ENCODE data around the gene SLC35G2.

SLC35G2 gene

GRCh38 chr3:136836511-136837156 is 17.7 kb downstream of the SLC35G2 start:
- H3K4me3 ChIP-seq (ENCODE audit: insufficient read depth, low read length, poor library complexity, severe bottlenecking): no peak overlapping the region
- no peak overlapping the region for H3K27ac ChIP-seq (ENCODE audit: low read depth, low read length)
- H3K36me3 ChIP-seq (ENCODE audit: low read length): no peaks in the 10 kb centered on the region
- H3F3A ChIP-seq (ENCODE audit: insufficient read depth): peaks cover 9% of the 10 kb centered on the region; the same call in 1 of the 2 replicates
- no peaks in the 10 kb centered on the region for H3K9me3 ChIP-seq (ENCODE audit: insufficient read depth, low read length)
- H3K9ac ChIP-seq (ENCODE audit: low read length): no peak overlapping the region
- no peak overlapping the region for H2AFZ ChIP-seq (ENCODE audit: low read depth, low read length, severe bottlenecking)
- H3K9me2 ChIP-seq (replicated peaks; ENCODE audit: insufficient read depth, low read length): no peaks in the 10 kb centered on the region
- H3K79me2 ChIP-seq (ENCODE audit: insufficient read depth, low read length): no peaks in the 10 kb centered on the region
- no peaks in the 10 kb centered on the region for H3K27me3 ChIP-seq (ENCODE audit: low read length)
- no peak overlapping the region for H3K4me2 ChIP-seq (ENCODE audit: low read depth, low read length, poor library complexity, severe bottlenecking)
- no peaks in the 10 kb centered on the region for H4K20me1 ChIP-seq (ENCODE audit: low read depth, low read length)
- no peak for TF ChIP-seq EZH2phosphoT487 (conservative IDR thresholded peaks at IDR 0.05; ENCODE audit: low read length)
- TF ChIP-seq, protein P1, sequence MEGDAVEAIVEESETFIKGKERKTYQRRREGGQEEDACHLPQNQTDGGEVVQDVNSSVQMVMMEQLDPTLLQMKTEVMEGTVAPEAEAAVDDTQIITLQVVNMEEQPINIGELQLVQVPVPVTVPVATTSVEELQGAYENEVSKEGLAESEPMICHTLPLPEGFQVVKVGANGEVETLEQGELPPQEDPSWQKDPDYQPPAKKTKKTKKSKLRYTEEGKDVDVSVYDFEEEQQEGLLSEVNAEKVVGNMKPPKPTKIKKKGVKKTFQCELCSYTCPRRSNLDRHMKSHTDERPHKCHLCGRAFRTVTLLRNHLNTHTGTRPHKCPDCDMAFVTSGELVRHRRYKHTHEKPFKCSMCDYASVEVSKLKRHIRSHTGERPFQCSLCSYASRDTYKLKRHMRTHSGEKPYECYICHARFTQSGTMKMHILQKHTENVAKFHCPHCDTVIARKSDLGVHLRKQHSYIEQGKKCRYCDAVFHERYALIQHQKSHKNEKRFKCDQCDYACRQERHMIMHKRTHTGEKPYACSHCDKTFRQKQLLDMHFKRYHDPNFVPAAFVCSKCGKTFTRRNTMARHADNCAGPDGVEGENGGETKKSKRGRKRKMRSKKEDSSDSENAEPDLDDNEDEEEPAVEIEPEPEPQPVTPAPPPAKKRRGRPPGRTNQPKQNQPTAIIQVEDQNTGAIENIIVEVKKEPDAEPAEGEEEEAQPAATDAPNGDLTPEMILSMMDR (IDR thresholded peaks at IDR 0.05; ENCODE audit: insufficient read depth, low read length, poor library complexity, severe bottlenecking): no peak

DNA sequence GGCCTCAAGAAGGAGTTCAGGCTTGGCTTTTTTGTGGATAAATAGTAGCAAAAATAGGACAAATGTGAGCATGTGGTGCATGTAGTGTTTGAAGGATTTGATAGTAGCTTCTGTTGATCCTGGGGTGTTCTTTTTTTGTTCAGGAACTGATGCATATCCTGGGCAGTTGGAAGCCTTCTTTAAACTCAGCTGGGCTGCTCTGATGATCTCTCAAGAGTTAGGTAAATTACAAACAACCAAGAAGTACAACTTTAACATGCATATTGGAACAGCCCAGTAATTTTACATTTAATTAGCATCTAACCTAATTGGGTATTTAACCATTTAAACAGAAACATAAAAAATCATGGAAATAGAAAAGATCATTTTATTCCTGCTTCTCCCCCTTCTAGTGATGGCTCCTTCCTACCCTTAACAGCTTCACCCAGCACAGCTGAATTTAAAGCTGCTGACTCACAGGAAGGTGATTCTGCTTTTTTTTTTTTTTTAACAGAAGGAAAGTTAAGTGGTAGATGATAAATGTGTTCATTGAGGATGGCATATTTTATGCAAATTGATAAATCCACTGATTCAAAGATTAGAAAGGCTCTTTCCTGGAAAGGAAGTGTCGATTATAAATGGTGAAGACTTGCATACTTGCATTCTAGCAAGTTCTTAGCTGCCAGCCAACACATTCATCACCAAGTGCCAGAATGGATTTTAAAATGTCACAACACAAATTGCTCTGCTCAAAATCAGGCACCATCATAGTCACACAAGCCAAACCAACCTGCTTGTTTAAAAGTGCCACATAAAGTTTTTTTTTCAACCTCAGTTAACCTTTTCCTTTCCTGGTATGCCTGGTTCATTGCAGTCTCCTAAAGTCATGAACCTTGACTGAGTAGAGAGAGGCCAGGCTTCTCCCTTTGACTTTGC is 20.0 kb downstream of the SLC35G2 start:
- Histone ChIP-seq H3K36me3 (ENCODE audit: low read length) (peaks cover 6% of the 10 kb centered on the region; the same call in 1 of the 2 replicates), H2AFZ (ENCODE audit: low read depth, low read length, severe bottlenecking) (no peak overlapping the region), H3K79me2 (ENCODE audit: insufficient read depth, low read length) (no peaks in the 10 kb centered on the region), H3K9ac (ENCODE audit: low read length) (no peak overlapping the region), H3F3A (ENCODE audit: insufficient read depth) (peaks cover 9% of the 10 kb centered on the region; the same call in 1 of the 2 replicates), H3K9me2 (replicated peaks; ENCODE audit: insufficient read depth, low read length) (no peaks in the 10 kb centered on the region), H3K4me2 (ENCODE audit: low read depth, low read length, poor library complexity, severe bottlenecking) (no peak overlapping the region), H3K27me3 (ENCODE audit: low read length) (no peaks in the 10 kb centered on the region), H3K4me3 (ENCODE audit: insufficient read depth, low read length, poor library complexity, severe bottlenecking) (no peak overlapping the region), H3K9me3 (ENCODE audit: insufficient read depth, low read length) (no peaks in the 10 kb centered on the region), H4K20me1 (ENCODE audit: low read depth, low read length) (no peaks in the 10 kb centered on the region), H3K27ac (ENCODE audit: low read depth, low read length) (no peak overlapping the region)
- TF ChIP-seq EZH2phosphoT487 (conservative IDR thresholded peaks at IDR 0.05; ENCODE audit: low read length): no peak
- TF ChIP-seq, protein P1 (IDR thresholded peaks at IDR 0.05; ENCODE audit: insufficient read depth, low read length, poor library complexity, severe bottlenecking): no peak

GRCh38 chr3:136839556-136839931 is 20.6 kb downstream of the SLC35G2 start:
- Histone ChIP-seq H3K9ac (ENCODE audit: low read length) (no peak overlapping the region), H3K79me2 (ENCODE audit: insufficient read depth, low read length) (no peaks in the 10 kb centered on the region), H3K4me3 (ENCODE audit: insufficient read depth, low read length, poor library complexity, severe bottlenecking) (no peak overlapping the region), H3K27ac (ENCODE audit: low read depth, low read length) (no peak overlapping the region), H3F3A (ENCODE audit: insufficient read depth) (peaks cover 9% of the 10 kb centered on the region; the same call in 1 of the 2 replicates), H3K27me3 (ENCODE audit: low read length) (no peaks in the 10 kb centered on the region), H2AFZ (ENCODE audit: low read depth, low read length, severe bottlenecking) (no peak overlapping the region), H3K4me2 (ENCODE audit: low read depth, low read length, poor library complexity, severe bottlenecking) (no peak overlapping the region), H4K20me1 (ENCODE audit: low read depth, low read length) (no peaks in the 10 kb centered on the region), H3K9me2 (replicated peaks; ENCODE audit: insufficient read depth, low read length) (no peaks in the 10 kb centered on the region), H3K9me3 (ENCODE audit: insufficient read depth, low read length) (no peaks in the 10 kb centered on the region), H3K36me3 (ENCODE audit: low read length) (peaks cover 6% of the 10 kb centered on the region; the same call in 1 of the 2 replicates)
- TF ChIP-seq, protein P1 (IDR thresholded peaks at IDR 0.05; ENCODE audit: insufficient read depth, low read length, poor library complexity, severe bottlenecking): no peak
- no peak for TF ChIP-seq EZH2phosphoT487 (conservative IDR thresholded peaks at IDR 0.05; ENCODE audit: low read length)

Measured in SU-DHL-6 (cell line).